Upper lobe of right lung (tissue), 1 donor: ENCODE measurements around the gene ROR1. TPM values are rescaled to one million over a fixed set of nuclear protein-coding genes. Genes with fewer than 3 reads are reported as not detected.

Source experiments
- ATAC-seq: fragments of 200-7000 bp; cut with Tn5 transposase; one replicate; pipeline ENCODE4 v1.9.1; 2020; ENCODE audit warnings: mild to moderate bottlenecking, moderate library complexity
- DNase-seq: peaks from one replicate; pipeline ENCODE4 v3.0.0-alpha.2; 2020
- H3K27ac ChIP-seq: fragments of 200-600 bp; one replicate; pipeline ENCODE4 v1.8.0; 2022
- H3K27me3 ChIP-seq: fragments of 200-600 bp; one replicate; pipeline ENCODE4 v1.8.0; 2022; ENCODE audit warnings: mild to moderate bottlenecking
- H3K36me3 ChIP-seq: fragments of 200-600 bp; one replicate; pipeline ENCODE4 v1.8.0; 2022
- H3K4me1 ChIP-seq: fragments of 200-600 bp; one replicate; pipeline ENCODE4 v1.8.0; 2022
- H3K4me3 ChIP-seq: fragments of 200-600 bp; one replicate; pipeline ENCODE4 v1.8.0; 2022; ENCODE audit warnings: mild to moderate bottlenecking
- H3K9me3 ChIP-seq: fragments of 200-600 bp; one replicate; pipeline ENCODE4 v1.8.0; 2022
- CTCF ChIP-seq: fragments of 200-600 bp; IDR thresholded peaks from one replicate; pipeline ENCODE4 v1.8.0; 2022; ENCODE audit warnings: antibody characterized with exemption
- intact Hi-C: fragments of 100-400 bp; cut with DNase I; formaldehyde crosslinking; loops from one replicate; pipeline ENCODE4 v1.11.0; 2022
- total RNA-seq: library from RNA; stranded (reverse); fragmentation: NEBNext Ultra II Directional; extraction: Animal tissue kit (Norgen Biotek cat#: 25700); gene quantifications from one replicate; pipeline ENCODE4 v1.2.1, GENCODE V29; 2021
- donor health status: DM: no; HTN: yes; CAD: no; lungs with severe emphysema.

Gene ROR1
- total RNA-seq, 1 donor from 2014 or later, result 21.4 TPM

- Histone ChIP-seq H3K27me3 (no peaks in the 10 kb centered on the region), H3K4me1 (no peaks in the 10 kb centered on the region), H3K36me3 (no peaks in the 10 kb centered on the region), H3K4me3 (no peak overlapping the region), H3K9me3 (no peaks in the 10 kb centered on the region), H3K27ac (no peak overlapping the region)
- intact Hi-C loops, result no loop called here
- no peak for ATAC-seq
- no peak for TF ChIP-seq CTCF
- no peak for DNase-seq
These were observed 307.2 kb downstream of the ROR1 start for GRCh38 chr1:64080941-64081562.

GRCh38 chr1:64082459-64082858 is 308.6 kb downstream of the ROR1 start:
- TF ChIP-seq CTCF, result no peak
- H3K27me3 ChIP-seq, result no peaks in the 10 kb centered on the region
- no peaks in the 10 kb centered on the region for H3K4me1 ChIP-seq
- H3K27ac ChIP-seq, result no peak overlapping the region
- ATAC-seq (no peak), DNase-seq (no peak)
- intact Hi-C loops, result no loop called here
- H3K36me3 ChIP-seq, result no peaks in the 10 kb centered on the region
- H3K4me3 ChIP-seq, result no peak overlapping the region
- H3K9me3 ChIP-seq, result no peaks in the 10 kb centered on the region

GRCh38 chr1:64084451-64084850 is 310.6 kb downstream of the ROR1 start:
- Histone ChIP-seq H3K36me3 (no peaks in the 10 kb centered on the region), H3K27ac (no peak overlapping the region), H3K27me3 (no peaks in the 10 kb centered on the region), H3K4me3 (no peak overlapping the region), H3K9me3 (no peaks in the 10 kb centered on the region), H3K4me1 (no peaks in the 10 kb centered on the region)
- ATAC-seq (no peak), DNase-seq (no peak)
- intact Hi-C loops, result no loop called here
- no peak for TF ChIP-seq CTCF

GRCh38 chr1:64087768-64088167 is 314.0 kb downstream of the ROR1 start:
- no peaks in the 10 kb centered on the region for H3K27me3 ChIP-seq
- no peak overlapping the region for H3K27ac ChIP-seq
- TF ChIP-seq CTCF, result no peak
- ATAC-seq (no peak), DNase-seq (no peak)
- no peaks in the 10 kb centered on the region for H3K36me3 ChIP-seq
- no peaks in the 10 kb centered on the region for H3K4me1 ChIP-seq
- H3K4me3 ChIP-seq, result no peak overlapping the region
- intact Hi-C loops, result no loop called here
- no peaks in the 10 kb centered on the region for H3K9me3 ChIP-seq

- H3K4me3 ChIP-seq, result no peak overlapping the region
- no peaks in the 10 kb centered on the region for H3K9me3 ChIP-seq
- no peaks in the 10 kb centered on the region for H3K4me1 ChIP-seq
- DNase-seq (no peak), ATAC-seq (no peak)
- intact Hi-C loops, result no loop called here
- no peak for TF ChIP-seq CTCF
- H3K27ac ChIP-seq, result no peak overlapping the region
- H3K27me3 ChIP-seq, result no peaks in the 10 kb centered on the region
- H3K36me3 ChIP-seq, result no peaks in the 10 kb centered on the region
These were observed 316.6 kb downstream of the ROR1 start for GRCh38 chr1:64090436-64090835.

GRCh38 chr1:64092851-64093371 is 319.1 kb downstream of the ROR1 start:
- Histone ChIP-seq H3K4me1 (no peaks in the 10 kb centered on the region), H3K9me3 (no peaks in the 10 kb centered on the region), H3K4me3 (no peak overlapping the region), H3K27ac (no peak overlapping the region), H3K36me3 (no peaks in the 10 kb centered on the region), H3K27me3 (no peaks in the 10 kb centered on the region)
- intact Hi-C loops, result no loop called here
- ATAC-seq, result no peak
- TF ChIP-seq CTCF, result no peak
- no peak for DNase-seq
